GM13977 (cell line): ENCODE measurements around the gene UGT1A8.
"Not testable (repeated sequence)": the region's sequence is repeated elsewhere in the genome, so short reads cannot be mapped to it uniquely, and the experiment has no call there.

Source experiments
- DNase-seq: peaks from one replicate; pipeline ENCODE4 v3.0.0; 2012; ENCODE audit warnings: low spot score
- CTCF ChIP-seq: IDR thresholded peaks from 2 replicates; pipeline ENCODE4 v1.5.1; 2012; ENCODE audit warnings: mild to moderate bottlenecking, control low read depth; ENCODE audit not compliant: insufficient read depth; ENCODE audit errors: extremely low read depth, missing control alignments
- in situ Hi-C: fragments of 300-500 bp; cut with MboI; formaldehyde crosslinking; loops from one replicate; pipeline ENCODE4 v1.12.0; 2022; ENCODE audit warnings: low sequenced_read_pairs, low pct_unique_long_range_greater_than_20kb, mixed read lengths, inconsistent platforms; ENCODE audit not compliant: unreplicated experiment

UGT1A8 gene

GRCh38 chr2:233713262-233713615, 95.8 kb downstream of the UGT1A8 start:
- TF ChIP-seq CTCF = no peak
- no peak for DNase-seq
- in situ Hi-C loops = loop anchor here (25.0 kb wide), 1 partner anchor 226 kb away; no protein-coding TSS in a partner anchor

- no peak for DNase-seq
- in situ Hi-C loops = loop anchor here (25.0 kb wide), 1 partner anchor 227 kb away; no protein-coding TSS in a partner anchor
- no peak for TF ChIP-seq CTCF
These were observed 96.7 kb downstream of the UGT1A8 start for GRCh38 chr2:233714121-233714520.

GRCh38 chr2:233718552-233718951, 101.1 kb downstream of the UGT1A8 start, which contains the start of gene UGT1A4:
Gene UGT1A4, plus strand, starts transcription at chr2:233718736. Its CDS starts 85 bp downstream, at chr2:233718821.
- no peak for TF ChIP-seq CTCF
- in situ Hi-C loops = loop anchor here (25.0 kb wide), 1 partner anchor 231 kb away; no protein-coding TSS in a partner anchor
- no peak for DNase-seq

- no peak for DNase-seq
- in situ Hi-C loops = no loop called here
- TF ChIP-seq CTCF = no peak
These were observed 111.4 kb downstream of the UGT1A8 start, which contains the start of gene UGT1A3 for GRCh38 chr2:233728723-233729301. Gene UGT1A3, plus strand, starts transcription at chr2:233729042. Its CDS starts 85 bp downstream, at chr2:233729127.

- in situ Hi-C loops = not testable (repeated sequence)
These were observed 119.6 kb downstream of the UGT1A8 start for GRCh38 chr2:233736868-233737653.

GRCh38 chr2:233740870-233741269, 123.4 kb downstream of the UGT1A8 start:
- no peak for TF ChIP-seq CTCF
- no peak for DNase-seq
- in situ Hi-C loops = no loop called here

More at GRCh38 chr2:233736868-233737653, 119.6 kb downstream of the UGT1A8 start:
- DNase-seq = not testable (repeated sequence)

GRCh38 chr2:233743464-233744259, 126.2 kb downstream of the UGT1A8 start:
- no peak for DNase-seq
- TF ChIP-seq CTCF = no peak
- in situ Hi-C loops = no loop called here
